T follicular helper cell (primary cell): ENCODE data around the gene DUSP22.

Source experiments
- DNase-seq: peaks from one replicate; pipeline ENCODE4 v3.0.0-alpha.2; 2020; ENCODE audit warnings: low read depth

Gene DUSP22

DNA sequence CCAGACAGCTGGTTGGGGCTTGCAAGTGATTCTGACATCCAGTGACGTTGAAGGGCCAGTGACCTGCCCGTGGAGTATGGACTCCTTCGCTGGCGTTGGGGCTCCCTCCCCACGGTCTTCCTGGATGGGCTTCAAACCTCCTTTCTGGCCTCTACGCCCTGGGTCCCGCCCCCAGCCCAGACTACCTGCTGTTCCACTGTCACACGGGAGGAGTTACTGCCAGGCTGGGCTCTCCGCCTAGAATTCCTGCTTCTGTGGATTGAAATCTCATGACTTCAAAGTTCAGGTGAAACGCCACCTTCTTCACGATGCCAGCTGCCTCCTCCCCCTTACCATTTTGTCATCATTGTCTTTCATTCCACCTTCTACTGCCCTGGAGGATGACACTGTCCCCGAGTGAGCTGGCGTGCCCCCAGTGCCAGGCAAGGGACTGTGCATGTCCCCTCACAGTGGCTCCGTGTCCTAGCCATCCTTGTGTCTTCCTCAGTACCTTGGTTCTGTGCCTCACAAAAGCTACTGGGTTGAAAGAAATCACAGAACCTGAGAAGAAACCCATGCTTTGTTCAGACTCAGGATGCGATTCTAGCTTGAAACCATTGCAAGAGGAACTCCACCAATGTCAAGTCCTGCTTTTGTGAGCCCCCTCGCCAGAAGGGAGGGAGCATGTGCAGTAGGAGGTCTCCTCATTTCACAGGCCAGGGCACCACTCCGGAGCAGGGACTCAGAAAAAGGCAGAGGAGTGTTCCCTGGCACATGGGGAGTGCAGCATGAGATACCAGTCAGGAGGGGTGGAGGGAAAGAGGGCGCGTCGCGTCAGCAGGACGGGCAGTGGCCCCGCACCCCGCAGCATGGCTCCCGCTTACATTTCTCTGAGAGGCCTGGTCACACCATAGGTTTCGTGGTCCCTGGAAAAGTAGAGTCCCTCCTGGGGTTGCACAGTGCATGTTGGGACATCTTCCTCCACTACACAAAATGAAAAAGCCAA is 88.2 kb downstream of the DUSP22 start:
- no peak for DNase-seq

DNA sequence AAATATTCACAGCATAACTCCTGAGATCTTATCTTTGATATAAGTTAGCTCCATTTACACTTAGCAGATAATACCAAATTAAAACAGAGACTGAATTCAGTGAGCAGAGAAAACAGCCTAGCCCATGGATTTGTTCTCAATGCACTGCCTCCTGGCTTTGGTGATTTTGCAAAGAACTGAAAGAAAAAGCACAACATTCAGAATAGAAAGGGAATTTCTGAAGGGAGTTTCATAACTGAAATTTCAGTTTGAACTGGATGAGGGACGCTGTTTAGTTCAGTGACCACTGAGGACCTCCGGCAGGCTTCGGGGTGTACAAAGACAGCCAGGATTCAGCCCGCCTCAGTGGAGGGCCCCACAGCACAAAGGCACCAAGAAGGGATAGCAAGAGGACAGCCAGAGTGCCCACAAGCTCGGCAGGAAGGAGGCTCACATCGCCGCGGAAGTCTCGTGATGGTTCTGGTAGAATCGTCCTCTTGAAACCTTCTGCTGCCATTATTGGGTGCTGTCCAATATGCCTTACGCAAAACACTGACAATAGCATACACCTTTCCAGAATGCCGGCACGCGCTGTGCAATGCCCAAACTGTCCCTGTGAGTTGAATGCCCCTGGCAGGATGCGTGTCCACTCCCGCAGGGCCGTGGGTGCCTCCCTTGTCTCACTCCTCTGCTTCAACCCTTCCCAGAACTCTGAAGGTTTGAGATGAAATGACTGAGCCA is 89.6 kb downstream of the DUSP22 start:
- no peak for DNase-seq

DNA sequence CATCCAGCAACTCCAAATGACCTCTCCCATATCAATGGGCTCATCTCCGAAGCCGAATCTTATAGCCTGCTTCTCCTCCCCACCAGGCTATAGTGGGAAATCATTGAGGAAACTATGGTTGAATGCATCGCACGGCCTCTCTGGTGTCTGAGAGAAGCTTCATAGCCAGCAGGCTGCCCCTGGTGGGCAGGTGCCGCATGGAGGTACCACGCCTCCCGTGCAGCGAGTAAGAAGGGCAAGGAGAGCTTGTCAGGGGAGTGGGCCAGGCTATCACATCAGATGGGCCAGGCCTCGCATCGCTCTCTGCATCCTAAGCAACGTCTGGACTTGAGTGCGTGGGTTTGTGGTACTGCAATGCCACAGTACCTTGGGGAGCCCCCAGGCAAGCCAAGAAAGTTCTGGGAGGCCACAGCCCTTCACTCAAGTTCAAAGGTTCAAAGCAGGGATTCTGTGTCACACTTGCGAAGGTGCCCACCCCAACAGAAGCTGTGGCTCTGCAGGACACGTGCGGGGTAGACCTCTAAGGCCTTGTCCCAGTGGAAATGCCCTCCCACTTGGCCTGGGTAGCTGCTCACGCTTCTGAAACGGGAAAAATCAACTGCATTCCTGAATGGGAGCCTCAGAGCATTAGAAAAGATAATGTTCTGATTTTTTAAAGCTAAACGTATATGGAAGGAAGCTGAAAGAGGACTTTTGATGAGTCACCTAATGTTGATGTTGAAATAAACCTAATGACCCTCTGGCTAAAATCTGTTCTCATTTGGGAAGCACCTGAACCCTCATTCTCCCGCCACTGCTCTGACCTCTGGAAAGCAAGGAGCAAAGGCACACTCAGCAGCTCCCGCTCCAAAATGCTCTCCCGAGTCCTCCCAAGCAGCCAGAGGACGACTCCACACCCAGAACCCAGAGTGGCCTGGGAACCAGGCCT is 90.9 kb downstream of the DUSP22 start:
- DNase-seq: no peak

DNA sequence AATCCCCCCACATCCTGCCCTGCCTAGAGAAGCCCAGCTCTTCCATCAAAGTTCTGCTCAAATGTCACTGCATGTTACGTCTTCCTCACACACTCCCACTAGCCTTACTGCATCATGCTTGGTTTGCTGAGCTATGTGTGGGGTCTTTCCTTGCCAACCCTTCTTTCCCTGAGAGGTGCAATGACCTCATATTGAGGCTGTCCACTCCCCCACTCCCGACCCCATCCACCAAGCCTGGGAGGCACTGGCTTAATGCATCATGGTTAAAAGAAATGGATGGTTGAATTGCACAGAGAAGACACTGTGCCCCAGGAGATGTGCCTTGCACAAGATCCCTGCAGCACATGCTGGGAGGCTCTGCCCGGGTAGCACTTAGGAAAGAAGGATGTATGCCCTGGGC is 91.6 kb downstream of the DUSP22 start:
- DNase-seq: no peak

DNA sequence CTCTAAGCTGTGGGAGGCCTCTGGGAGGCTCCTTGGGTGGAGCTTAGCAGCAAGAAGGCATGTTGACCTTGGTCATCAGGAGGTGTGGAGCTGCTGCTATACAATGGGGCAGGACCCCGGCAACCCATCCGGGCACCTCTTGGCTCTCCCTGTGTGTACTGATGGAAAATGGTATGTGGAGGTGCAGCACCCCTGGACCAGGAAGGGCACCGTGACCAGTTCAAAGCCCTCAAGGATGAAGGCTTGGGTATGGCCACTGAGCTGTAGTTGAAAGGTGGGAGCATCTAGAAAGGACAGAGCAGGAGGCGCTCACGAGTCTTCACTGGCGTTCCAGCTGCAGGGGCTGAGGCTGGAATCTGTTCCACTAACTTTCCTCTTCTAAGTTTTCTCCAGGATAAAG is 92.6 kb downstream of the DUSP22 start:
- no peak for DNase-seq

DNA sequence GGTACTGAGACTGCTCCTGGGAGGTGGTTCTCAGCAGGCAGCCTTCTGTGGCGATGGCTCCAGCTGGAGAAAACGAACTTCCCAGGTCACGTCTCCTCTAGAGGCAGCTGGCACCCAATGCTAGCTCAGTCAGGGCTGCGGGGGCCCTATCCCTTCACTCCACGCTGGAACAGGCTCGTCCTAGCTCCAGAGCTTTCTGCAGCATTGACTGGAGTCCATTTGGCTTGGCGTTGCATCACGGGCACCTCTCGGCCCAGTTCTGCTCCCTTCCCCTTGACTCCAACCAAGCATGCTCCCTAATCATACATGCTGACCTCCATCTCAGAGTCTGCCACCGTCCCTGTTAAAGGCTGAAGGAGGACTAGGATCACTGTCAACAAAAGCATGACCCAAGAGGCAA is 93.3 kb downstream of the DUSP22 start:
- DNase-seq: no peak

DNA sequence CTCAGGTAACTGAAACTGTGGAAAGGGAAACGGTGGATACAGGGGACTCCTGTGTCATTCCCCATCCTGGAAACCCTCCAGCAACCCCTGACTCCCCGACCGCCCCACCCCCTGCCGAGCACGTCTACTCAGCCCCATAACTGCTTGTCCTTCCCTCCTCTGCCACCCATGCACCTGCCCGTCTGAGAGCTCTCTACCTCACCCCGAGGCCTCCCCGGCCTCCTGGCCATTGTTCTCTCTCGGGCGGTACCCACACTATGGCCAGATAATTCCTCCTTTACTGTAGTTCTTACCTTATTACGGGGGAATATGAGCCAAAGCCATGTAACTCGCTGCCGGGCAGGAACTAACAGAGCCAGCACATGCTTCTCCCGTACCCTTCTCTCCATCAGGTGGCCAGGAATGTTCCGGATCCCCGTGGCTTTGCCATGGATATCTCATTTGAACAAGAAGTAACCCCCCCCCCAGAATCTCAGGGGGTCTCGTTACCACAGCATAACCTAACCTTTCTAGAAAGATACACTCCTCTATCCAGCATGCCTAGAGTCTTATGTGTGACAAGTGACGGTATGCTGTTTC is 94.5 kb downstream of the DUSP22 start:
- no peak for DNase-seq

DNA sequence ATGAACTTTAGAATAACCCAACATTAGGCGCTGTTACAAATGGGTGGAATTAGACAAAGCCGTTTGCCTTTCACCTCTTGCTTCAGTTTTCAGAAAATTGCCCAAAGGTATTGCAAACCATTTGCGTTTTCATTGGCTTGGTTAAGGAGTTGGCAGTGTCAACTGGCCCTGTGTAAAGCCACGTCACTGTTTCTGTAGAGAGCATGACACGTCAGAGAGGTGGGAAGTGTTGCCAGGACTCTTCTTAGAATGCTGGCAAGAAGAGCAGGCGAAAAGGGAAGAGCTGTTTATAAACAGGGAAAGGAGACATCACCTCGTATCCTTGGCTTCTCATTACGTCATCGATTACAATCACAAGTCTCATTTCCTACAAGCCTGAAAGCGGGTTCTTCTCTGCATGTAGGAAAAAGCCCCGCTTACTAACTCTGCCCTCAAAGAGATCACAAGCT is 95.0 kb downstream of the DUSP22 start:
- DNase-seq: no peak

DNA sequence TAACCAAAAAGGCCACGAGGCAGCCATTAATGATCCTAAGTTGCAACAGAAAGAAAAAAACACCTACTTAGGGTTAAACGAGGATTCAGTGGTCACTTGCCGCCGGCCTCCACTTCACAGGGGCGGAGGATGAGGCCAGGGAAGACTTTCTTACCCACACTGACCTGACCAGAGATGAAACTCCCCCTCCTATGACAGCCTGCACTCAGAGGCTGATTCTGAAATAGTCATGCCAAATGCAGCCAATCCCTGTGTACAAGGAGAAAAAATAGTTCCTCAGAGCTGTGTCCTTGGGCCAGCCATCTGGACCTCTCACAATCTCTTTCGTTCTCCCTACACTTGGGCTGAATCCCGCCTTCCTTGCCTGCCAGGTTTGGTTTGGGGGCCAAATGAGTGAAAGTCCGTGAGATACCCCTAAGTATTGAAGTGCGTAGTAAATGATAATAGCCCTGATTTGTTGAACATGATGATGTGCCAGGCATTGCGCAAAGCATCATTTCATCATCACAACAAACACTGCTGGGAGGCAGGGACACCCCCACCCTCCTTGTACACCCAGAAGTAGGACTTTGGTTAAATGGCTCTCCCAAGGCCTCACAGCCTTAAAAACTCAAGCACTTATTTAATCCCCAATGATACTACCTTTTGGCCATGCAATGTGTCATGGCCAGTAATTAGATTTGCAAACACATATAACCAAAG is 96.1 kb downstream of the DUSP22 start:
- DNase-seq: no peak

DNA sequence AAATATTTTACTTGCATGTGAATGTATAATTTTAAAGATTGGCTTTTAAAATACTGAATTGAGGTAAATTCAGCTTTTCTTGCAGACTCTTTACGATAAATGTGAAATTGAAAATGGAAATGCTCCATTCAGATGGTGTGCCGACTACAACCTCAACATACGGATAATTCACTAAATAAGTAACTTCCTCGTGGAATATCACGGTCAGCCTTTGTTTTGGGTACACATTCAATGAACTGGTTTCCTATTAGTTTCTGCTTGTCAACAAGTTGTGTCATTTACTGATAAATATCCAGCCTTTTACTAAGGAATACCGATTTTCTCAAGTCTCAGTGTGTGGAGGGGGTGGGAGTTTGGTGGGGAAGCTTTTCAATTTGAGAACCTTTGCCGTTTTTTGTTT is 96.9 kb downstream of the DUSP22 start:
- DNase-seq: no peak

DNA sequence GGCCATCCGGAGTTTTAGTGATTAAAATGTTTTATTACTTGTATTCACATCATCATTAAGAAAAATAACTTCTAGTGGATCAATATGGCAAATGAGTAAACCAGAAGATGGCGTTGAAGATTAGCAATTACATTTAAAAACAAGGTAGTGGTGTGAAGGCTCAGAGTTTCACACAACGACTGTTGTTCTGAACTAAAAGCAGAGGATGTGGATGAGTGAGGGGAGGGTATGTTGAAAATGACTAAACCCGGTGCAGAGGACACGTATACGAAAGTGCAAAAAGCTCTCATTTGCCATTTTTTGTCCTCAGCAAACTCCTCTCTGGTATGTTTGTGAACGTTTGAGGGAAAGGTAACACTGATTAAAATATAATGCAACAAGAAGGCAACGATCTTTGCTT is 97.3 kb downstream of the DUSP22 start:
- DNase-seq: no peak

DNA sequence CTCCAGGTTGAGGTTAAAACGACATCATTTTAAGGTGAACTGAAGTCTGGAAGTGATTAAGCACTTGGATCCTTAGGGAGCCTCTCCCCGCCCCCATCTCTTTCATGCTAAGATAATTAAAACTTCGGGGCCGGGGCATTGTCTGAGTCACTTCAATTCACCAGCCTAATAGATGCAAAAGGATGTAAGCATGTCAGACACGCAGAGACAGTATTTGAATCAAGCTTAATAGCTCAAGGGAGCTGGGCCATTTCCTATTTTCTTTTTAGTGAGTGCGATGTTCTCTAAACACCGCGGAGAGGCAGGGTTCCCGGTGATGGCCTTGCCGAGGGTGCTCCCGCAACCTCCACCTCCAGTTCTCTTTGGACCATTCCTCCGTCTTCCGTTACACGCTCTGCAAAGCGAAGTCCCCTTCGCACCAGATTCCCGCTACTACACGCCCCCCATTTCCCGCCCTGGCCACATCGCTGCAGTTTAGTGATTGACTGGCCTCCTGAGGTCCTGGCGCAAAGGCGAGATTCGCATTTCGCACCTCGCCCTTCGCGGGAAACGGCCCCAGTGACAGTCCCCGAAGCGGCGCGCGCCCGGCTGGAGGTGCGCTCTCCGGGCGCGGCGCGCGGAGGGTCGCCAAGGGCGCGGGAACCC is 98.7 kb downstream of the DUSP22 start:
- no peak for DNase-seq

DNA sequence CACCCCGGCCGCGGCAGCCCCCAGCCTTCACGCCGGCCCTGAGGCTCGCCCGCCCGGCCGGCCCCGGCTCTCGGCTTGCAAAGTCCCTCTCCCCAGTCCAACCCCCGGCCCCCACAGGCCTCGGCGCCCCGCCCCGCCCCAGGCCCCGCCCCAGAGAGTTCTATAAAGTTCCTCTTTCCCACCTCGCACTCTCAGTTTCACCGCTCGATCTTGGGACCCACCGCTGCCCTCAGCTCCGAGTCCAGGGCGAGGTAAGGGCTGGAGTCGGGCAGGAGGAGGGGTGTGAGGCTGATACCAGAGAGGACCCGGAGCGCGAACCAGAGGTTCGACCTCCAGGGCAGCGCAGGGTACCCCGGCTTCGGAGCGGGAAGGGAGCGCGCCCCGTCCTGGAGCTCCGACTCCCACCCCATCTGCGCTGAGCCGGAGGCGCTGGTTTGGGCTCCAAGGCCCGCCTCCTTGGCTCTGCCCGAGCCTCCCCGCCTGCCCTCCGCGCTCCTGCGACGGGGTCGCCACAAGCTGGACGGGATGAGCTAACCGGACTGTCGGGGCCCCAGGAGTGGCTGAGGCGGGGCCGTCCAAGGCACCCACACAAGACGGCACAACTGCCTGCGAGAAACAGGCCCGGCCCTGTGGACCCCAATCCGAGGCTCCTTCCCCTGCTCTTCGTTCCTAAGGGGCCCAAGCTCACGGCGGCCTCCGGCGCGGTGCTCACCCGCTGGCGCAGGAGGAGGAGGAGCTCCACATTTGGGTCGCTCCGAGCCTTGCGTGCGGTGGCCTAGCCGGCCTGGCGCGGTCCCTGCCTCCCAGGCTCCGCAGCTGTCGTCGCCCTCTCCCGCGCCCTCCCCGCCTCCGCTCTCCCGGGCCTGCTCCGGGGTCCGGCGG is 99.5 kb downstream of the DUSP22 start, which contains the start of gene IRF4:
Gene IRF4 (plus strand): TSS at position 194 of the 882 bp plus-strand sequence. CDS start 1,401 bp downstream, outside the sequence.
- no peak for DNase-seq

DNA sequence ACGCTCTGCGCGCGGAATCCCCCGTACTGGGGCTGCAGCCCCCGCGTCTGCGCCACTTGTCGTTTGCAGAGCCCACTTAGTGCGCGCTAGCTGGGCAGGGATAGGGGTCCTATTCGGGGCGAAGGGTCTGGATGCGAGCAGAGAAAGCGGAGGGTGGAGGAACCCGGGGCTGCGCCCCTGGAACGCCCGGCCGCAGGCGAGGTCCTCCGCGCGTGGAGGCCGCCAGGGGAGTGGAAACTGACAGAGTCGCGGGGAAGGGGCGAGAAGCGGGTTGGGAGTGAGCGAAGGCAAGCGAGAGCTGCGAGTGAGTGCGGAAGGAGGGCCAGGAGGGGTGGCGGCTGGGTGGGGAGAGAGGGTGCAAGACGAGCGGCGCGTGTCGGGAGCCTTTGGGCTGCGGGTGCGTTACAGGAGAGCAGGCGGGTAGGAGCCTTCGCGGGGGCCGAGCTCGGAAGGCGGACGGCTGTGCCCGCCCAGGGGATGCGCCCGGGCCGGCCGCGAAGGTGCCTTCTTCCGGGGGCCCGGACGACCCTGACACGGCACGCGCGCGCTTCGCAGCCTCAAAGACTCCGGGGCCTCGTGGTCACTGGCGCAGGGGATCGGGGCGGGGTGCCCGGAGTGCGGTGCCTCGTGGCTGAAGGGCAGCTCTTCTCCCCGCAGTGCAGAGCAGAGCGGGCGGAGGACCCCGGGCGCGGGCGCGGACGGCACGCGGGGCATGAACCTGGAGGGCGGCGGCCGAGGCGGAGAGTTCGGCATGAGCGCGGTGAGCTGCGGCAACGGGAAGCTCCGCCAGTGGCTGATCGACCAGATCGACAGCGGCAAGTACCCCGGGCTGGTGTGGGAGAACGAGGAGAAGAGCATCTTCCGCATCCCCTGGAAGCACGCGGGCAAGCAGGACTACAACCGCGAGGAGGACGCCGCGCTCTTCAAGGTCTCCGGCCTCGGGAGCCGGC is 100.4 kb downstream of the DUSP22 start:
- no peak for DNase-seq

DNA sequence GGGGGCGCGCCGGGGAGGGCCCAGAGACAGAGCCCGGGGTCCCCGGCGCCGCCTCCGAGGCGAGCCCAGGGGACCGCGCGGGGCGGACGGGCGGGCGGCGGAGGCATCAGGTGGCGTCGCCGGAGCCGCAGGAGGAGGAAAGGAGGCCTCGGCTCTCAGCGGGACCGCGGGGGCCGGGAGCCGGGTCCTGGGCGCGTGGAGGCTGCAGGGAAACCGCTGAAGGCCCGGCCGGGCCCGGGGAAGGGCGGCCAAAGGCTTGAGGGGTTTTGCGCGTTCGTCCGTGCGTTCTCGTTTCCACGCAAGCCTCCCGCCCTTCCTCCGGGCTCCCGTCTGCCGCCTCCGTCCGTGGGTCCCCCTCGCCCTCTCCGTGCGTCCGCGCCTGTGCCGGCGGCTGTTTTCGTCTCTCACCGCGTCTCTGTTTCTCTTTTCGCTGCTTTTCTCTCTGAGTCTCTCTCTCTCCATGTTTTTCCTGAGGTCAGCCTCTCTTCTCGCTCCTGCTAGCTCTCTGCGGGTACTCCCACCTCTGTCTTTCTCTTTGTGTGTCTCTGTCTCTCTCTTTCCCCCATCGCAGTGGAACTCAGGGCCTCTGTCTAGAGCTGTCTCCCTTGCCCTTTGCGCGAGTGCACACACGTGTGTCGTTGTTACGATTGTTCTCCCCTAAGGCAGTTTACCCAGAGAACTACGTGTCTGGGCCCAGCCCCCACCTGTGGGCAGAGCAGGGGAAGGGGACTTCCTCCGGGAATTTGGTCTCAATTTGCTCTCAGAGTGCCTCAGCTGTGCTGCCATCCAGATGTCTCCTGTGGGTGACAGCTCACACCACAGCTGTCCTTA is 101.3 kb downstream of the DUSP22 start:
- no peak for DNase-seq

DNA sequence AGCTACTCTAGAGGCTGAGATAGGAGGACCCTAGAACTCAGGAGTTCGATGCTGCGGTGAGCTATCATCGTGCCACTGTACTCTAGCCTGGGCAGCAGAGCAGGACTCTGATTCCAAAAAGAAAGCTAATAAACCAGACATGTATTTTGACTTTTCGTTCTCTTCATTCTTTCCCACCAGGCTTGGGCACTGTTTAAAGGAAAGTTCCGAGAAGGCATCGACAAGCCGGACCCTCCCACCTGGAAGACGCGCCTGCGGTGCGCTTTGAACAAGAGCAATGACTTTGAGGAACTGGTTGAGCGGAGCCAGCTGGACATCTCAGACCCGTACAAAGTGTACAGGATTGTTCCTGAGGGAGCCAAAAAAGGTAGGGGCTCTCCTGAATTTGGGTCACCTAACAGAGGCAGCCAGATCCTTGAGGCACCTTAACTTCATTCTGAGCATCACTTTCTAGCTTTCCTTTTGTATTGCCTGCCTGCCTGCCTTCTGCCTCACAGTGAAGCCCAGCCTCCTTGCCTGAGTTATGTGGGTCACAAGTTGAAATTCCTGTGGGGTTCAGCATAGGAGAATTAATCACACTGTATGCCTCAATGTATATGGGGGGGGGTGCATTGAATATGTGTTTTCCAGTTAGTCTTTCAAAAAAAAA is 102.5 kb downstream of the DUSP22 start:
- DNase-seq: no peak
